NCI-H146 treated with DMSO at 0.1 percent for 48 hours (cell line): ENCODE measurements around the gene TBC1D22A.

Source experiments
- DNase-seq: peaks from one replicate; lab custom pipeline; 2025; ENCODE audit not compliant: unreplicated experiment; lab: John Stamatoyannopoulos, UW

Gene TBC1D22A

GRCh38 chr22:47146941-47147340 lies 384.5 kb downstream of the TBC1D22A start:
- DNase-seq: no peak

- no peak for DNase-seq
These were observed 385.1 kb downstream of the TBC1D22A start for GRCh38 chr22:47147572-47147971.

GRCh38 chr22:47148510-47148909 lies 386.1 kb downstream of the TBC1D22A start:
- DNase-seq: no peak

- no peak for DNase-seq
These were observed 386.7 kb downstream of the TBC1D22A start for GRCh38 chr22:47148956-47149728.

- DNase-seq: no peak
These were observed 387.5 kb downstream of the TBC1D22A start for GRCh38 chr22:47149976-47150375.

GRCh38 chr22:47150426-47150825 lies 388.0 kb downstream of the TBC1D22A start:
- no peak for DNase-seq

GRCh38 chr22:47151064-47151463 lies 388.6 kb downstream of the TBC1D22A start:
- no peak for DNase-seq

GRCh38 chr22:47151490-47151889 lies 389.0 kb downstream of the TBC1D22A start:
- no peak for DNase-seq

- DNase-seq: no peak
These were observed 389.8 kb downstream of the TBC1D22A start for GRCh38 chr22:47152236-47152635.

GRCh38 chr22:47152938-47153337 lies 390.5 kb downstream of the TBC1D22A start:
- no peak for DNase-seq

GRCh38 chr22:47153854-47154525 lies 391.5 kb downstream of the TBC1D22A start:
- no peak for DNase-seq

- no peak for DNase-seq
These were observed 392.2 kb downstream of the TBC1D22A start for GRCh38 chr22:47154621-47155081.

- DNase-seq: no peak
These were observed 392.9 kb downstream of the TBC1D22A start for GRCh38 chr22:47155131-47155885.

GRCh38 chr22:47155912-47156311 lies 393.5 kb downstream of the TBC1D22A start:
- DNase-seq: no peak

GRCh38 chr22:47156352-47157092 lies 394.1 kb downstream of the TBC1D22A start:
- DNase-seq: no peak

- DNase-seq: no peak
These were observed 394.6 kb downstream of the TBC1D22A start for GRCh38 chr22:47157093-47157420.

GRCh38 chr22:47157486-47158270 lies 395.2 kb downstream of the TBC1D22A start:
- no peak for DNase-seq

- no peak for DNase-seq
These were observed 396.0 kb downstream of the TBC1D22A start for GRCh38 chr22:47158457-47158856.

GRCh38 chr22:47159592-47159991 lies 397.1 kb downstream of the TBC1D22A start:
- DNase-seq: no peak

- no peak for DNase-seq
These were observed 397.7 kb downstream of the TBC1D22A start for GRCh38 chr22:47160141-47160541.
